Ishikawa (cell line): ENCODE results near the gene F10.

Experiments
- CEBPB ChIP-seq: IDR thresholded peaks from 2 replicates; pipeline ENCODE4 v1.6.1; 2012
- CREB1 ChIP-seq: IDR thresholded peaks from 2 replicates; pipeline ENCODE4 v1.6.1; 2012; ENCODE audit warnings: low read depth
- EGR1 ChIP-seq: IDR thresholded peaks from 2 replicates; pipeline ENCODE4 v1.6.1; 2012
- EP300 ChIP-seq: IDR thresholded peaks from 2 replicates; pipeline ENCODE4 v1.6.1; 2012; ENCODE audit warnings: borderline replicate concordance
- FOXM1 ChIP-seq: IDR thresholded peaks from 2 replicates; pipeline ENCODE4 v1.6.1; 2012; ENCODE audit warnings: low read depth, borderline replicate concordance
- NFIC ChIP-seq: IDR thresholded peaks from 2 replicates; pipeline ENCODE4 v1.6.1; 2012
- RAD21 ChIP-seq: IDR thresholded peaks from 2 replicates; pipeline ENCODE4 v1.6.1; 2012; ENCODE audit warnings: low read depth
- TAF1 ChIP-seq: IDR thresholded peaks from 2 replicates; pipeline ENCODE4 v1.6.1; 2012; ENCODE audit warnings: low read depth, mild to moderate bottlenecking
- TCF12 ChIP-seq: IDR thresholded peaks from 2 replicates; pipeline ENCODE4 v1.6.1; 2012; ENCODE audit warnings: low read depth
- TEAD4 ChIP-seq: IDR thresholded peaks from 2 replicates; pipeline ENCODE4 v1.6.1; 2012
- YY1 ChIP-seq: IDR thresholded peaks from 2 replicates; pipeline ENCODE4 v1.6.1; 2012; ENCODE audit warnings: low read depth
- ZBTB7A ChIP-seq: IDR thresholded peaks from 2 replicates; pipeline ENCODE4 v1.6.1; 2012; ENCODE audit warnings: low read depth
- TF ChIP-seq, protein P1 (sequence below): IDR thresholded peaks from 2 replicates; pipeline ENCODE4 v1.6.1; 2012
- TF ChIP-seq, protein P2 (sequence below): IDR thresholded peaks from 2 replicates; pipeline ENCODE4 v1.6.1; 2012; ENCODE audit warnings: low read depth, mild to moderate bottlenecking
- TF ChIP-seq, protein P3 (sequence below): IDR thresholded peaks from 2 replicates; pipeline ENCODE4 v1.6.1; 2012

Gene F10

DNA sequence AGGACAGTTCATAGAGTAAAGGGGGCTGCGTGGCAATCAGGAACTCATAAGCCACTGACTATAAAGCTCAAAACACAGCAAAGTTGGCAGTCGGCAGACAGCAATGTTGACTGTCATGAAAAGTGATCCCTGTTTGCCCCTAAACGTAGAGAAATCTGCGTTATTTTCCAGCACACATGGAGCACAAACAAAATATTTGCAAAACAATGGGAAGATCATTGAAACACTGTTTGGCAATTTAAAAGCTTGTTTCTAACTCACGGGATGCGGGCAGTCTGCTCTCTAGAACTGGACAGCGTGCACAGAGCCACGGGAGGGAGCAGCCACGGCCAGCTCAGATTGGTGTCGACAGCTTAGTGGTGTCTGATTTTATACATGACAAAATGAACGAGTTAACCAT lies 23.5 kb upstream of the F10 start:
- TF ChIP-seq TCF12 = no peak
- TF ChIP-seq CEBPB = no peak
- TF ChIP-seq YY1 = no peak
- no peak for TF ChIP-seq ZBTB7A
- no peak for TF ChIP-seq EGR1
- TF ChIP-seq, protein P1, sequence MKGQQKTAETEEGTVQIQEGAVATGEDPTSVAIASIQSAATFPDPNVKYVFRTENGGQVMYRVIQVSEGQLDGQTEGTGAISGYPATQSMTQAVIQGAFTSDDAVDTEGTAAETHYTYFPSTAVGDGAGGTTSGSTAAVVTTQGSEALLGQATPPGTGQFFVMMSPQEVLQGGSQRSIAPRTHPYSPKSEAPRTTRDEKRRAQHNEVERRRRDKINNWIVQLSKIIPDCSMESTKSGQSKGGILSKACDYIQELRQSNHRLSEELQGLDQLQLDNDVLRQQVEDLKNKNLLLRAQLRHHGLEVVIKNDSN = no peak
- no peak for TF ChIP-seq NFIC
- TF ChIP-seq TAF1 = no peak

DNA sequence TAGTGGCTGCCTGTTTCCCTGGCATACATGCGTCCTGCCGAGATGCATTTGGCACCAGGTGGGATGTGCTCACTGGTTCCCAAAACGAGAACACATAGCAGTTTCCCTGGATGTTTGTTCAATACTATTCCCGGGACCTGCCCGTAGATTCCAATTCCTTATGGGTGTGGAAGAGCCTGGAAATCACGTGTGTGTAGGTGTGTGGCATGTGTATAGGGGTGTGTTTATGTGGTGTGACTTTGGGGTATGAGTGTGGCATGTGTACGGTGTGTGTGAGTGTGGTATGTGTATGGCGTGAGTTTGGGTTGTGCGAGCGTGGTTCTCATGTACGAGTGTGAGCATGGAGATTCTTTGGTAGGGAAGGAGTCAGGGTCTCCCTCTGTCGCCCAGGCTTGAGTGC lies 19.9 kb upstream of the F10 start:
- TF ChIP-seq, protein P2, sequence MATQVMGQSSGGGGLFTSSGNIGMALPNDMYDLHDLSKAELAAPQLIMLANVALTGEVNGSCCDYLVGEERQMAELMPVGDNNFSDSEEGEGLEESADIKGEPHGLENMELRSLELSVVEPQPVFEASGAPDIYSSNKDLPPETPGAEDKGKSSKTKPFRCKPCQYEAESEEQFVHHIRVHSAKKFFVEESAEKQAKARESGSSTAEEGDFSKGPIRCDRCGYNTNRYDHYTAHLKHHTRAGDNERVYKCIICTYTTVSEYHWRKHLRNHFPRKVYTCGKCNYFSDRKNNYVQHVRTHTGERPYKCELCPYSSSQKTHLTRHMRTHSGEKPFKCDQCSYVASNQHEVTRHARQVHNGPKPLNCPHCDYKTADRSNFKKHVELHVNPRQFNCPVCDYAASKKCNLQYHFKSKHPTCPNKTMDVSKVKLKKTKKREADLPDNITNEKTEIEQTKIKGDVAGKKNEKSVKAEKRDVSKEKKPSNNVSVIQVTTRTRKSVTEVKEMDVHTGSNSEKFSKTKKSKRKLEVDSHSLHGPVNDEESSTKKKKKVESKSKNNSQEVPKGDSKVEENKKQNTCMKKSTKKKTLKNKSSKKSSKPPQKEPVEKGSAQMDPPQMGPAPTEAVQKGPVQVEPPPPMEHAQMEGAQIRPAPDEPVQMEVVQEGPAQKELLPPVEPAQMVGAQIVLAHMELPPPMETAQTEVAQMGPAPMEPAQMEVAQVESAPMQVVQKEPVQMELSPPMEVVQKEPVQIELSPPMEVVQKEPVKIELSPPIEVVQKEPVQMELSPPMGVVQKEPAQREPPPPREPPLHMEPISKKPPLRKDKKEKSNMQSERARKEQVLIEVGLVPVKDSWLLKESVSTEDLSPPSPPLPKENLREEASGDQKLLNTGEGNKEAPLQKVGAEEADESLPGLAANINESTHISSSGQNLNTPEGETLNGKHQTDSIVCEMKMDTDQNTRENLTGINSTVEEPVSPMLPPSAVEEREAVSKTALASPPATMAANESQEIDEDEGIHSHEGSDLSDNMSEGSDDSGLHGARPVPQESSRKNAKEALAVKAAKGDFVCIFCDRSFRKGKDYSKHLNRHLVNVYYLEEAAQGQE = no peak
- TF ChIP-seq RAD21 (no peak), TEAD4 (no peak), TCF12 (no peak), ZBTB7A (no peak), CREB1 (no peak), FOXM1 (no peak), CEBPB (no peak), EGR1 (no peak), YY1 (no peak), NFIC (no peak), TAF1 (no peak), EP300 (no peak)
- TF ChIP-seq, protein P1 = no peak
- TF ChIP-seq, protein P3, sequence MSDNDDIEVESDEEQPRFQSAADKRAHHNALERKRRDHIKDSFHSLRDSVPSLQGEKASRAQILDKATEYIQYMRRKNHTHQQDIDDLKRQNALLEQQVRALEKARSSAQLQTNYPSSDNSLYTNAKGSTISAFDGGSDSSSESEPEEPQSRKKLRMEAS = no peak

DNA sequence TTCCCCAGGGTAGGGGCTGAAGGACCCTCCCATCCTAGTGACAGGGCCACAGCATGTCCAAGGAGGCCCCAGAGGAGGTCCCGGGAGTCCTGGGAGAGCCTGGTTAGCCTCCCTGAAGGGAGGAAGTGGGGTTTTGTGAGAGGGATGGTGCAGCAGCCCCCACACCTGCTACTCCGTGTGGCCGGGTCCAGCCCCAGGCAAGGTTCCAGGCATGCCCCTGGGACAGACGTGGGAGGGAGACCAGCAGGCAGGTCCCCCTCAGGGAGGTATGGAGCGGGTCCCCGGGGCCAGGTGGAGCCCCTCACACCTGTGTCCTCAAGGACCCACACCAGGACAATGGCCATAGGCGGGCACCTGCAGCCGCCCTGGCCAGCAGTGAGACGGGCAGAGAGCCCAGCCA lies 19.0 kb upstream of the F10 start:
- TF ChIP-seq, protein P3 = no peak
- TF ChIP-seq, protein P1 = no peak
- TF ChIP-seq EP300 (no peak), TCF12 (no peak), FOXM1 (no peak), CEBPB (no peak), NFIC (no peak), TEAD4 (no peak), RAD21 (no peak), YY1 (no peak), CREB1 (no peak), TAF1 (no peak), ZBTB7A (no peak), EGR1 (no peak)
- TF ChIP-seq, protein P2 = no peak

DNA sequence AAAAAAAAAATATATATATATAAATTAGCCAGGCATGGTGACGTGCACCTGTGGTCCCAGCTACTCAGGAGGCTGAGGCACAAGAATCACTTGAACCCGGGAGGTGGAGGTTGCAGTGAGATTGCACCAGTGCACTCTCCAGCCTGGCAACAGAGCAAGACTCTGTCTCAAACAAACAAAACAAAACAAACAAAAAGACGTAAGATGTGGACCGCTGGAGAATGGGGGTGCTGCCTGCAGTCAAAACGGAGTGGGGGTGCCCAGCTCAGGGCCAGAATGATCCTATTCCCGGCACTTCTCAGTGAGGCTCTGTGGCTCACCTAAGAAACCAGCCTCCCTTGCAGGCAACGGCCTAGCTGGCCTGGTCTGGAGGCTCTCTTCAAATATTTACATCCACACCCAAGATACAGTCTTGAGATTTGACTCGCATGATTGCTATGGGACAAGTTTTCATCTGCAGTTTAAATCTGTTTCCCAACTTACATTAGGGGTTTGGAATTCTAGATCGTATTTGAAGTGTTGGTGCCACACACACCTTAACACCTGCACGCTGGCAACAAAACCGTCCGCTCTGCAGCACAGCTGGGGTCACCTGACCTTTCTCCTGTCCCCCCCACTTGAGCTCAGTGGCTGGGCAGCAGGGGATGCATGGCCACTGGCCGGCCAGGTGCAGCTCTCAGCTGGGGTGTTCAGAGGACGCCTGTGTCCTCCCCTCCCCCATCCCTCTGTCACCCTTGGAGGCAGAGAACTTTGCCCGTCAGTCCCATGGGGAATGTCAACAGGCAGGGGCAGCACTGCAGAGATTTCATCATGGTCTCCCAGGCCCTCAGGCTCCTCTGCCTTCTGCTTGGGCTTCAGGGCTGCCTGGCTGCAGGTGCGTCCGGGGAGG lies 17.3 kb upstream of the F10 start, which contains the start of gene F7:
Gene F7, plus strand, starts transcription at position 760 of the 889 bp plus-strand sequence. Its CDS starts 51 bp downstream, at position 811.
- TF ChIP-seq EP300 (no peak), CEBPB (no peak), FOXM1 (no peak), TEAD4 (no peak), NFIC (no peak), ZBTB7A (no peak), TAF1 (no peak), CREB1 (no peak)
- TF ChIP-seq, protein P3 = no peak
- TF ChIP-seq, protein P2 = no peak
